OCI-LY7 (cell line): Measurements from ENCODE around the gene IMPACT. TPM values are rescaled to one million over a fixed set of nuclear protein-coding genes. Genes with fewer than 3 reads are reported as not detected.

ENCODE experiments used
- BruUV-seq: library from RNA; stranded (reverse); fragments of 400-500 nt; replicated peaks from 2 replicates; lab custom pipeline; 2021; lab: Mats Ljungman, UMichigan
- CTCF ChIA-PET: fragments of 300-600 bp; sonication (Branson Sonifier 250); formaldehyde crosslinking; loops from one replicate; lab custom pipeline; 2022; ENCODE audit warnings: antibody characterized with exemption; ENCODE audit not compliant: unreplicated experiment; lab: Charles Lee
- POLR2A ChIA-PET: fragments of 300-600 bp; sonication (Branson Sonifier 250); formaldehyde crosslinking; loops from one replicate; lab custom pipeline; 2022; ENCODE audit warnings: antibody characterized with exemption; lab: Charles Lee
- DNase-seq: peaks from one replicate; pipeline ENCODE4 v3.0.0-alpha.2; 2015; ENCODE audit warnings: low spot score
- H2AFZ ChIP-seq: fragments of 200-600 bp; sonication (generic), shearing (Covaris generic); 2 replicates; pipeline ENCODE4 v1.6.1; 2014; ENCODE audit warnings: mild to moderate bottlenecking, antibody characterized with exemption, low read length, moderate library complexity
- H3K27ac ChIP-seq: fragments of 200-600 bp; sonication (generic); 2 replicates; pipeline ENCODE4 v1.5.1; 2014; ENCODE audit warnings: mixed run types, low read depth, mild to moderate bottlenecking, moderate library complexity, low read length, inconsistent platforms; ENCODE audit not compliant: poor library complexity, severe bottlenecking
- H3K36me3 ChIP-seq: fragments of 200-600 bp; sonication (generic); 2 replicates; pipeline ENCODE4 v1.6.1; 2014; ENCODE audit warnings: mild to moderate bottlenecking, antibody characterized with exemption, low read length, moderate library complexity, mixed read lengths; ENCODE audit not compliant: insufficient read depth
- H3K4me1 ChIP-seq: fragments of 200-600 bp; sonication (generic); 2 replicates; pipeline ENCODE4 v1.5.1; 2014; ENCODE audit warnings: mild to moderate bottlenecking, low read length; ENCODE audit not compliant: insufficient read depth, poor library complexity, severe bottlenecking
- H3K4me2 ChIP-seq: fragments of 200-600 bp; sonication (generic); 2 replicates; pipeline ENCODE4 v1.6.1; 2014; ENCODE audit warnings: mild to moderate bottlenecking, low read length
- H3K4me3 ChIP-seq: fragments of 200-600 bp; sonication (generic); 2 replicates; pipeline ENCODE4 v1.5.1; 2014; ENCODE audit warnings: mild to moderate bottlenecking, low read depth, low read length; ENCODE audit not compliant: poor library complexity, severe bottlenecking
- H3K79me2 ChIP-seq: fragments of 200-600 bp; sonication (generic); 2 replicates; pipeline ENCODE4 v1.6.1; 2016; ENCODE audit warnings: low read depth, mild to moderate bottlenecking, low read length, moderate library complexity, mixed read lengths; ENCODE audit not compliant: insufficient read depth
- H3K9me2 ChIP-seq: fragments of 200-600 bp; sonication (generic); 2 replicates; pipeline ENCODE4 v1.6.1; 2016; ENCODE audit warnings: mild to moderate bottlenecking, low read length, mixed read lengths; ENCODE audit not compliant: insufficient read depth
- H3K9me3 ChIP-seq: fragments of 200-600 bp; sonication (generic); 2 replicates; pipeline ENCODE4 v1.6.1; 2014; ENCODE audit warnings: mild to moderate bottlenecking, mixed run types, low read length, mixed read lengths
- H4K20me1 ChIP-seq: fragments of 200-600 bp; sonication (generic); 2 replicates; pipeline ENCODE4 v1.6.1; 2014; ENCODE audit warnings: mild to moderate bottlenecking, antibody characterized with exemption, low read length, moderate library complexity, mixed read lengths; ENCODE audit not compliant: insufficient read depth
- CTCF ChIP-seq: fragments of 200-600 bp; sonication (generic); conservative IDR thresholded peaks from 2 replicates; pipeline ENCODE4 v1.5.1; 2014; ENCODE audit warnings: mild to moderate bottlenecking, antibody characterized with exemption, low read length, moderate library complexity, mixed read lengths
- EZH2phosphoT487 ChIP-seq: fragments of 200-600 bp; sonication (generic); IDR thresholded peaks from 2 replicates; pipeline ENCODE4 v1.6.1; 2018; ENCODE audit warnings: low read depth, borderline replicate concordance, mild to moderate bottlenecking, mixed run types, antibody characterized with exemption, low read length, moderate library complexity, mixed read lengths
- intact Hi-C: fragments of 100-400 bp; cut with micrococcal nuclease; formaldehyde crosslinking; loops from one replicate; pipeline ENCODE4 v1.10.0; 2022; ENCODE audit not compliant: unreplicated experiment
- small RNA-seq: library from RNA; depleted of rRNA; stranded (forward); fragments of <200 nt; gene quantifications from one replicate; pipeline ENCODE3, GENCODE V24; 2014
- total RNA-seq, 2 experiments: library from RNA; depleted of rRNA in 1 of 2; stranded (reverse); fragments of >200 nt in 1 of 2; shearing (Covaris generic) in 1 of 2; gene quantifications; 2 replicates each; pipeline ENCODE4 v1.2.3, GENCODE V29; 2014 to 2022

The IMPACT gene
- total RNA-seq, 2 experiments from 2014 or later = not detected

GRCh38 chr18:24500766-24501165, 74.3 kb downstream of the IMPACT start:
- H3K36me3 ChIP-seq = no peaks in the 10 kb centered on the region
- no peaks in the 10 kb centered on the region for H3K79me2 ChIP-seq
- no peaks in the 10 kb centered on the region for H3K9me3 ChIP-seq
- no peak overlapping the region for H3K4me2 ChIP-seq
- H3K4me1 ChIP-seq = no peaks in the 10 kb centered on the region
- no TSS peak for BruUV-seq
- ChIA-PET CTCF (no interaction called here), POLR2A (no interaction called here)
- H4K20me1 ChIP-seq = no peaks in the 10 kb centered on the region
- H3K27ac ChIP-seq = no peak overlapping the region
- H2AFZ ChIP-seq = no peak overlapping the region
- H3K9me2 ChIP-seq = no peaks in the 10 kb centered on the region
- intact Hi-C loops = no loop called here
- TF ChIP-seq EZH2phosphoT487 (no peak), CTCF (no peak)
- no peak overlapping the region for H3K4me3 ChIP-seq
- no peak for DNase-seq

GRCh38 chr18:24502667-24503523, 76.4 kb downstream of the IMPACT start:
- ChIA-PET CTCF (no interaction called here), POLR2A (interaction anchor here (0.6 to 1.0 kb wide), 2 partner anchors 11 to 1675 kb away, joined by 3 to 5 read pairs; no protein-coding TSS in a partner anchor)
- BruUV-seq = no TSS peak

More at GRCh38 chr18:24502667-24503523, 76.4 kb downstream of the IMPACT start:
- no peak for DNase-seq
- TF ChIP-seq EZH2phosphoT487 (no peak), CTCF (no peak)
- Histone ChIP-seq H3K9me3 (no peaks in the 10 kb centered on the region), H3K9me2 (no peaks in the 10 kb centered on the region), H2AFZ (no peak overlapping the region), H3K79me2 (no peaks in the 10 kb centered on the region), H3K4me1 (no peaks in the 10 kb centered on the region), H3K4me2 (no peak overlapping the region), H3K27ac (no peak overlapping the region), H4K20me1 (no peaks in the 10 kb centered on the region), H3K36me3 (no peaks in the 10 kb centered on the region), H3K4me3 (no peak overlapping the region)
- intact Hi-C loops = no loop called here

Small RNAs within 50 kb of the gene (small RNA-seq; reads per million reads assigned to genes)
- gene RF00019 = not detected

Other genes starting within 250 kb of the IMPACT start
- 0.06 and 1.4 TPM in 2 replicates for gene OSBPL1A, start 28.8 kb upstream of the IMPACT start, total RNA-seq (2014; rRNA removed; shearing (Covaris generic))
- gene OSBPL1A, start 28.8 kb upstream of the IMPACT start, total RNA-seq (2022) = 0.59 and 0.65 TPM in 2 replicates
- not detected in 2 replicates for gene HRH4, start 34.0 kb downstream of the IMPACT start, total RNA-seq (2014; rRNA removed; shearing (Covaris generic))
- not detected in 2 replicates for gene HRH4, start 34.0 kb downstream of the IMPACT start, total RNA-seq (2022)